A549 (cell line): ENCODE measurements around the gene COL16A1. TPM values are rescaled to one million over a fixed set of nuclear protein-coding genes. Genes with fewer than 3 reads are reported as not detected.

ENCODE experiments used
- ATAC-seq, 2 experiments: fragments of 200-7000 bp in 1 of 2; fragments of >200 bp in 1 of 2; cut with Nextera tagmentation in 1 of 2; cut with Tn5 transposase in 1 of 2; 3 replicates each; pipeline versions ENCODE4 v1.8.0 to v1.9.1; 2018 to 2020; ENCODE audit warnings: mild to moderate bottlenecking in 1 of 2, moderate library complexity in 1 of 2
- CTCF ChIA-PET: fragments of 300-600 bp; sonication (Branson Sonifier 250); formaldehyde crosslinking; extraction: SDS; loops from one replicate; lab custom pipeline; 2021; ENCODE audit warnings: antibody characterized with exemption, inconsistent platforms; lab: Yijun Ruan, JAX
- POLR2A ChIA-PET: fragments of 350-600 bp; formaldehyde crosslinking; extraction: SDS; loops from one replicate; lab custom pipeline; 2021; ENCODE audit warnings: antibody characterized with exemption, inconsistent platforms; lab: Yijun Ruan, JAX
- DNase-seq, 2 experiments: peaks; one replicate each; pipeline versions ENCODE4 v3.0.0 to v3.0.0-alpha.2; 2011 to 2016; ENCODE audit warnings: low read depth in 1 of 2, low spot score in 1 of 2
- FAIRE-seq: peaks from 2 replicates; lab custom pipeline; 2011; peaks lifted over from hg19 to GRCh38; lab: Jason Lieb, UNC
- H3K27ac ChIP-seq, 2 experiments: fragments of >200 bp; sonication (Bioruptor Twin); formaldehyde crosslinking; 3 replicates each; pipeline ENCODE4 v1.5.1; 2016 to 2017
- H3K4me1 ChIP-seq: fragments of >200 bp; sonication (Bioruptor Twin); formaldehyde crosslinking; 3 replicates; pipeline ENCODE4 v1.6.1; 2016
- H3K4me2 ChIP-seq: fragments of >200 bp; sonication (Bioruptor Twin); formaldehyde crosslinking; 3 replicates; pipeline ENCODE4 v1.6.1; 2016
- H3K4me3 ChIP-seq: fragments of >200 bp; sonication (Bioruptor Twin); formaldehyde crosslinking; 3 replicates; pipeline ENCODE4 v1.5.1; 2016
- H3K9me3 ChIP-seq: fragments of >200 bp; sonication (Bioruptor Twin); formaldehyde crosslinking; 3 replicates; pipeline ENCODE4 v1.6.1; 2016
- CBX2 ChIP-seq: fragments of 200-600 bp; sonication (generic); IDR thresholded peaks from 2 replicates; pipeline ENCODE4 v1.6.1; 2016; ENCODE audit warnings: low read depth, mild to moderate bottlenecking, borderline replicate concordance
- CBX8 ChIP-seq: fragments of 200-600 bp; sonication (generic); IDR thresholded peaks from 2 replicates; pipeline ENCODE4 v1.6.1; 2016
- CEBPB ChIP-seq, 2 experiments: fragments of >200 bp in 1 of 2; sonication (Bioruptor Twin) in 1 of 2; formaldehyde crosslinking in 1 of 2; IDR thresholded peaks; 2 replicates each; pipeline ENCODE4 v1.6.1; 2012 to 2016
- EHMT2 ChIP-seq: fragments of 200-600 bp; sonication (generic); IDR thresholded peaks from 2 replicates; pipeline ENCODE4 v1.6.1; 2016; ENCODE audit warnings: antibody characterized with exemption, low read depth, mild to moderate bottlenecking, moderate library complexity
- EP300 ChIP-seq, 2 experiments: fragments of >200 bp; sonication (Bioruptor Twin); formaldehyde crosslinking; IDR thresholded peaks; 2 replicates in 1 of 2; 3 replicates in 1 of 2; pipeline ENCODE4 v1.6.1; 2016 to 2017
- ESRRA ChIP-seq: fragments of 150-350 bp; IDR thresholded peaks from 2 replicates; pipeline ENCODE4 v1.6.1; 2014; ENCODE audit warnings: mild to moderate bottlenecking, low read length, borderline replicate concordance
- FOSL2 ChIP-seq, 2 experiments: fragments of 450-650 bp in 1 of 2; fragments of >200 bp in 1 of 2; sonication (Bioruptor Twin) in 1 of 2; formaldehyde crosslinking; IDR thresholded peaks; 2 replicates each; pipeline versions ENCODE4 v1.5.0 to v1.6.1; 2016 to 2020; ENCODE audit warnings: mild to moderate bottlenecking in 1 of 2, moderate library complexity in 1 of 2
- HEYL ChIP-seq: fragments of 250-450 bp; sonication (Bioruptor Pico); IDR thresholded peaks from 2 replicates; pipeline ENCODE4 v1.8.0; 2021; ENCODE audit warnings: mild to moderate bottlenecking, moderate library complexity
- HMGXB4 ChIP-seq: fragments of 250-450 bp; sonication (Bioruptor Pico); IDR thresholded peaks from 2 replicates; pipeline ENCODE4 v1.5.0; 2021; ENCODE audit warnings: mild to moderate bottlenecking, moderate library complexity, borderline replicate concordance
- HOXA7 ChIP-seq: fragments of 250-450 bp; sonication (Bioruptor Pico); IDR thresholded peaks from 2 replicates; pipeline ENCODE4 v1.5.0; 2020; ENCODE audit warnings: mild to moderate bottlenecking, moderate library complexity
- HOXB5 ChIP-seq: fragments of 250-450 bp; sonication (Bioruptor Pico); IDR thresholded peaks from 2 replicates; pipeline ENCODE4 v1.5.0; 2020; ENCODE audit warnings: mild to moderate bottlenecking, moderate library complexity
- JUN ChIP-seq, 2 experiments: fragments of >200 bp; sonication (Bioruptor Twin); formaldehyde crosslinking; IDR thresholded peaks; 2 replicates in 1 of 2; 3 replicates in 1 of 2; pipeline ENCODE4 v1.6.1; 2016 to 2017
- NPAS2 ChIP-seq: fragments of 250-450 bp; sonication (Bioruptor Pico); IDR thresholded peaks from 2 replicates; pipeline ENCODE4 v1.8.0; 2022; ENCODE audit warnings: mild to moderate bottlenecking, moderate library complexity, borderline replicate concordance
- NR3C1 ChIP-seq: fragments of >200 bp; sonication (Bioruptor Twin); formaldehyde crosslinking; IDR thresholded peaks from 3 replicates; pipeline ENCODE4 v1.6.1; 2017
- RAD21 ChIP-seq, 2 experiments: fragments of >200 bp in 1 of 2; sonication (Bioruptor Twin) in 1 of 2; formaldehyde crosslinking in 1 of 2; IDR thresholded peaks in 1 of 2; conservative IDR thresholded peaks in 1 of 2; 2 replicates in 1 of 2; 3 replicates in 1 of 2; pipeline ENCODE4 v1.6.1; 2012 to 2018; ENCODE audit warnings: inconsistent platforms in 1 of 2
- RARB ChIP-seq: fragments of 250-450 bp; sonication (Bioruptor Pico); IDR thresholded peaks from 2 replicates; pipeline ENCODE4 v1.8.0; 2021; ENCODE audit warnings: mild to moderate bottlenecking, moderate library complexity
- RNF2 ChIP-seq: fragments of 200-600 bp; sonication (generic); IDR thresholded peaks from 2 replicates; pipeline ENCODE4 v1.6.1; 2016; ENCODE audit warnings: low read depth, mild to moderate bottlenecking, antibody characterized with exemption, moderate library complexity, borderline replicate concordance
- TFCP2L1 ChIP-seq: fragments of 250-450 bp; sonication (Bioruptor Pico); IDR thresholded peaks from 2 replicates; pipeline ENCODE4 v1.5.0; 2021; ENCODE audit warnings: mild to moderate bottlenecking
- ZC3H11A ChIP-seq: fragments of 450-650 bp; IDR thresholded peaks from 2 replicates; pipeline ENCODE4 v1.6.1; 2014; ENCODE audit warnings: antibody characterized with exemption, mild to moderate bottlenecking
- ZSCAN20 ChIP-seq: fragments of 250-450 bp; sonication (Bioruptor Pico); IDR thresholded peaks from 2 replicates; pipeline ENCODE4 v1.8.0; 2022; ENCODE audit warnings: mild to moderate bottlenecking, moderate library complexity
- WGBS: methylation state at CpG from one replicate; pipeline ENCODE4 v1.1.6; 2017; ENCODE audit errors: missing lambda C conversion rate; 5-methylcytosine and 5-hydroxymethylcytosine counted together
- polyA plus RNA-seq, 4 experiments: library from polyadenylated mRNA; depleted of rRNA in 3 of 4; stranded (reverse); fragments of >200 nt; fragmentation: RNase III in 1 of 4; extraction: RNeasy Plus Mini Kit Qiagen cat#74134 plus additional on column Dnase treatment in 1 of 4; gene quantifications; 2 replicates in 3 of 4; 3 replicates in 1 of 4; pipeline ENCODE4 v1.2.3, GENCODE V29; 2011 to 2017
- TF ChIP-seq, protein P1 (sequence below): IDR thresholded peaks from 2 replicates; pipeline ENCODE4 v1.6.1; 2012
- TF ChIP-seq, protein P2 (sequence below): IDR thresholded peaks from 2 replicates; pipeline ENCODE4 v1.6.1; 2012; ENCODE audit warnings: low read depth, borderline replicate concordance

Gene COL16A1
- polyA plus RNA-seq, 2 of the 4 experiments (the other 2 are of a cell fraction): 1.4 to 8.1 TPM

- 73% methylated on average over 12 of the region's 12 CpGs for WGBS
- H3K4me2 ChIP-seq: no peak overlapping the region
- FAIRE-seq (no peak), ATAC-seq (no peak), DNase-seq (no peak)
- POLR2A ChIA-PET: interaction anchor here (1.1 kb wide), 1 partner anchor 9 kb away, joined by 3 read pairs; the partner anchor contains the start of gene PEF1
- no peaks in the 10 kb centered on the region for H3K9me3 ChIP-seq
- H3K4me3 ChIP-seq: no peak overlapping the region
- CTCF ChIA-PET: interaction anchor here (1.2 to 2.0 kb wide), 3 partner anchors 9 to 135 kb away, joined by 3 to 7 read pairs (median 5); no protein-coding TSS in a partner anchor
- no peak overlapping the region for H3K27ac ChIP-seq
- H3K4me1 ChIP-seq: no peaks in the 10 kb centered on the region
- TF ChIP-seq EP300 (IDR thresholded peaks at IDR 0.05) (no peak), JUN (IDR thresholded peaks at IDR 0.05) (no peak), HOXB5 (no peak), FOSL2 (IDR thresholded peaks at IDR 0.05) (no peak), FOSL2 (CRISPR knock-in tag; IDR thresholded peaks at IDR 0.05) (no peak), CEBPB (IDR thresholded peaks at IDR 0.05) (no peak), HEYL (CRISPR knock-in tag) (no peak), RAD21 (conservative IDR thresholded peaks at IDR 0.05 in 1 of 2, IDR thresholded peaks at IDR 0.05 in 1 of 2) (no peak), ZSCAN20 (CRISPR knock-in tag) (no peak), NPAS2 (CRISPR knock-in tag) (no peak), CBX2 (no peak), RARB (no peak), HOXA7 (no peak), ESRRA (no peak), ZC3H11A (no peak), NR3C1 (no peak), EHMT2 (no peak)
- TF ChIP-seq, protein P1, sequence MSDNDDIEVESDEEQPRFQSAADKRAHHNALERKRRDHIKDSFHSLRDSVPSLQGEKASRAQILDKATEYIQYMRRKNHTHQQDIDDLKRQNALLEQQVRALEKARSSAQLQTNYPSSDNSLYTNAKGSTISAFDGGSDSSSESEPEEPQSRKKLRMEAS: no peak
- TF ChIP-seq, protein P2, sequence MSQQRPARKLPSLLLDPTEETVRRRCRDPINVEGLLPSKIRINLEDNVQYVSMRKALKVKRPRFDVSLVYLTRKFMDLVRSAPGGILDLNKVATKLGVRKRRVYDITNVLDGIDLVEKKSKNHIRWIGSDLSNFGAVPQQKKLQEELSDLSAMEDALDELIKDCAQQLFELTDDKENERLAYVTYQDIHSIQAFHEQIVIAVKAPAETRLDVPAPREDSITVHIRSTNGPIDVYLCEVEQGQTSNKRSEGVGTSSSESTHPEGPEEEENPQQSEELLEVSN: no peak
These were observed 49.9 kb downstream of the COL16A1 start for GRCh38 chr1:31653717-31654473.

DNA sequence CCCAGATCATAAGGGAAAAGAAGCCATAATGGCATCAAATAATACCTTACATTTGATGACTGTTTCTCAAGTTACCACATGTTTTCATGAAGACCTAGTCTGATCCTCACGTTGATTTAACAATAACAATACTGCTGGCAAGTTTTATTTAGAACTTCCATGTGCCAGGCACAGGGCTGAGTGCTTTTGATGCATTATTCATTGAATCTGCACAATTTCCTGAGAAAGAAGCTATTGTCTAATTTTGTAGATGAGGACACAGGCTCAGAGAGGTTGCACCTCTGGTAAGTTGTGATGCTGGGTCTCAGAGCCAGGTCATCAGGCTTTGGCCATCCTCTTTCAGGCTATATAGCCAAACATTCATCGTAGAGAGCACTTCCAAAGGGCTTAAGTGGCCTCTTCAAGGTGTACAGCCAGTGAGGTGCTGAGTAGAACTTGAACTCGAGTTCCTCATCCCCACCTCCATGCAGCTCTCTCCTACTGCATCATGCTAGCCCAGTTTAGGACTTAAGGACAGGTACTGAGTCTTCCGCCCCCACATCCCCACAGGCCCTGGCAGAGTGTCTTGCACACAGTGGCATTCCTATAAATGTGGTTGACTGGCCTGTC lies 50.8 kb downstream of the COL16A1 start:
- FAIRE-seq (no peak), ATAC-seq (no peak), DNase-seq (no peak)
- H3K4me1 ChIP-seq: no peaks in the 10 kb centered on the region
- H3K4me3 ChIP-seq: no peak overlapping the region
- H3K27ac ChIP-seq: no peak overlapping the region
- no peaks in the 10 kb centered on the region for H3K9me3 ChIP-seq
- 43% methylated on average over 4 of the region's 4 CpGs for WGBS
- POLR2A ChIA-PET: interaction anchor here (1.1 kb wide), 1 partner anchor 8 kb away, joined by 3 read pairs; the partner anchor contains the start of gene PEF1
- CTCF ChIA-PET: interaction anchor here (1.1 to 2.0 kb wide), 3 partner anchors 10 to 136 kb away, joined by 3 to 7 read pairs (median 5); no protein-coding TSS in a partner anchor
- H3K4me2 ChIP-seq: no peak overlapping the region
- TF ChIP-seq CBX2 (no peak), NR3C1 (no peak), HMGXB4 (CRISPR knock-in tag) (no peak), CEBPB (IDR thresholded peaks at IDR 0.05) (no peak), FOSL2 (IDR thresholded peaks at IDR 0.05) (no peak), FOSL2 (CRISPR knock-in tag; IDR thresholded peaks at IDR 0.05) (no peak), RNF2 (no peak), TFCP2L1 (no peak), CBX8 (no peak), EHMT2 (no peak)
